ENCODE measurements around the gene GUK1.

Gene GUK1

DNA sequence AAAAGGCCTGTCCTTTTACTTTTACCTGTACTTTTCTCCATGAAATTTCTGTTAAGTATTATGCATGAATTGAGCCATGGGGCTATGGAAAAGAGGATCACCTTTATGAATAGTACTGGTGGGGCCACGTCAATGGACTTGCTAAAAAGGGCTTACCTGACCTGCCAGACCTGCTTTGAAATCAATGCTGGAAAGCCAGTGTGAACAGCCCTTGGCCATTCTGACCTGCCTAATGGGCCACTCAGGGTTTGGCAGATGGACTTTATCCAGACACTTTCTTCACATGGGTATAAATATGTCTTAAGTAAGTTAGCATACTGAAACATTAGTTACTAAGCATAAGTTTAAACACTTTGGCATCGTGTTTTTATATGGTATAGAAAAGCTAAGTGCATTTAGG, 8.3 kb upstream of the GUK1 start:
- no peak for DNase-seq (ENCODE audit: low spot score)

DNA sequence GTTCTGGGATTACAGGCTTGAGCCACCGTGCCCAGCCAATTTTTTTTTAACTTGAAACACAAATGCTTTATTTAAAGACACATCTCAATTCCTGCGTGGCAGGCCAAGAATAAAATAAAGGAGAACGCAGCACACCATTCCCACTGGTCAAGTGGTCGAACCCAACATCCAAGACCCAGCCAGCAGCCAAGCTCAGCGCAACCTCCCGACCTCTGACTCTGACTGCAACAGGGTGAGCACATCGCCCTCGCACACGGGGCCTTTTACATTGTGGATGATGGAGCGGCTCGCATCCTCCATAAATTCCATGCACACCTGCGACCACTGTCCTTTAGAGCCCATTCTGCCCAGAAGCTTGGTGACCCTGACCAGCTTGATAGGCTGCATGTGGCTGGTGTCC, 5.5 kb upstream of the GUK1 start:
- DNase-seq (ENCODE audit: low spot score): no peak

DNA sequence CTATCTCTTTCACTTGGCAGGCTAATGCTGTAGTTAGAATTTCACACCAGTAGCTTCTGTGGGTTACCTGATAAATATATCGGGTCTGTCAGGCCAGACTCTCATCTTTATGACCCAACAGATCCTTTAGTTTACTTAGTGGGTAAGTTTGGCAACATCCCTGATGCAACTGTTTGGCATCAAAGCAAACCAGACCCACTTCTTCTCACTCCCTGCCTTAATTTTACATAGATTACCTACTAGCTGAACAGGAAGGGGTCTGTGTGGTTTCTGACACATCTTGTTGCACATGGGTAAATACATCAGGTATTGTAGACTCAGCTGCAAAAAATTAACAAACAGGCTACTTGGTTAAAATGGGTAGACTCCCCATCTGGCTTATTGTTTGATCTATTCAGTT, 3.2 kb upstream of the GUK1 start:
- DNase-seq (ENCODE audit: low spot score): no peak

DNA sequence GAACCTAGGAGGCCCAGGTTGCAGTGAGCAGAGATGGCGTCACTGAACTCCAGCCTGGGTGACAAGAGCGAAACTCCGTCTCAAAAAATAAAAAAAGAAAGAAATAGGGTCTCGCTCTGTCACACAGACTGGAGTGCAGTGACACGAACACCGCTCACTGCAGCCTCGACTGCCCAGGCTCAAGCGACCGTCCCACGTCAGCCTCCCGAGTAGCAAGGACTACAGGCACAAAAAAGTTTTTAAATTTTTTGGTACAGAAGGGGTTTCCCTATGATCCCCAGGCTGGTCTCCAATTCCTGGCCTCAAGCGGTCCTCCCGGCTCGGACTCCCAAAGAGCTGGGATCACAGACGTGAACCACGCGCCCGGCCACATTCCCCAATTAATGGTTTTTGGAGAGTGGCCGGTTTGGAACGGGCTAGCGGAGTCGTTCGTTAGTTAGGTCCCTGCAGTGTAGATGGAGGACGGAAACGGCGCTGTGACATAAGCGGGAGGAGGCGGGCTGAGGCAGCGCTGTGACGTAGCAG, 611 bp upstream of the GUK1 start:
- DNase-seq (ENCODE audit: low spot score): no peak

DNA sequence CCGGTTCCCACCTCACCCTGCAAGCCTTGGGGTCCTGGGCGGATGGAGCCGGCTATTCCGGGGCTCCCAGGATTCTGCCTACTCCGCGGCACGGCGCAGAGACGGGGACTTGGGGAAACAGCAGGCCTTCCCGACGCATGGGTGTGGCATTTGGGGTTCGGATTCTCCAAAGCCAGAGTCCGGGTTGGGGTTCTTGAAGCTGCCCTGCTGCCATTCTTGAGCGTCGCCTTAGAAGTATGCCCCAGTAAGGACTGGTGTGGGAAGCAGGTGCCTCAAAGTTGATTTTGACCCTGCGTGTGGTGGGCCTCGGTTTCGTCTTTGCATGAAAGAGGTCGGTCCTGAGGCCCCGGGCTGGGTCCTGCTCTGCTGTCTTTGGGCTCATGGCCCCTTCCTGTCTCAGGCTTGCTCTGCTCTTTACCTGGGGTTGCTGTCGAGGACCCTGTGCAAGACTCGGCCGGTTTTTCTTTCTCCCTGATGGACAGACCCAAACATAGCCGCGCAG, 696 bp downstream of the GUK1 start:
- DNase-seq (ENCODE audit: low spot score): no peak

DNA sequence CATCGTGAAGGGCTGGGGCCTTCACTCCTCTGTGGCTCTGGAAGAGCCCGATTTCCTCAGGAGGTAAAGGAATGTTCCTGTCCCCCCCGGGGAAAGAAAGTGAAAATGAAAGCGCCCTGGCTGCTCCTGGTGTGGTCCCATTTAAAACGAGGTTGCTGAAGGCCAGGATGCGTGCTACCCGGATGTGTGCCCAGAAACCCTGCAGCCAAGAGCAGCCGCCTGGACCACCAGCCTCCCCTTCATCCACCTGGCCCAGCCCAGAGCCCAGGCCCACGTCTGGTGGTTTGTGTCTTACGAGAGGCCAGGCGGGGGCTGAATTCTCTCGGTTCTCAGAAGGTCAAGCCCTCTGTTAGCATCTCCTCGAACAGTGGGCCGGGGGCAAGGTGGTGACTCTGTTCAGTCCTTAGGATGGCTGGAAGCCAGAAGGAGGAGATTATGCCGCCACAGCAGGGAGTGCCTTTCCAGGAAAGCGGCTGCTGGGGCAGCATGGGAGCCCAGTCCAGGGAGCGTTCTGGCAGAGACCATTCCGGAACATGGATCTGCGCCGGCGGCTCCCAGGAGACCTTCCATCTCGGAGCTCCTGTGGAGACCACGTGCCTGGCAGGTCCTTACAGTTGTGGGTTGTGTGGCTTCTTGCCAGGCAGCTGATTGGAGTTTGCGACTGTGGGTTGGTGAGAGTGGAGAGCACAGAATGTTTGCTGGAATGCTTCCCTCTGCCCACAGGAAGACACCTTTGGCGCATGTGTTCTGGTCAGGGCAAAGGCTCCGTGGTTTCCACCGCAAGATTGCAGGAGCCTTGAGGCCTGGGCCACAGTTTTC, 1.4 kb downstream of the GUK1 start:
- DNase-seq (ENCODE audit: low spot score): peak; percentile 83

DNA sequence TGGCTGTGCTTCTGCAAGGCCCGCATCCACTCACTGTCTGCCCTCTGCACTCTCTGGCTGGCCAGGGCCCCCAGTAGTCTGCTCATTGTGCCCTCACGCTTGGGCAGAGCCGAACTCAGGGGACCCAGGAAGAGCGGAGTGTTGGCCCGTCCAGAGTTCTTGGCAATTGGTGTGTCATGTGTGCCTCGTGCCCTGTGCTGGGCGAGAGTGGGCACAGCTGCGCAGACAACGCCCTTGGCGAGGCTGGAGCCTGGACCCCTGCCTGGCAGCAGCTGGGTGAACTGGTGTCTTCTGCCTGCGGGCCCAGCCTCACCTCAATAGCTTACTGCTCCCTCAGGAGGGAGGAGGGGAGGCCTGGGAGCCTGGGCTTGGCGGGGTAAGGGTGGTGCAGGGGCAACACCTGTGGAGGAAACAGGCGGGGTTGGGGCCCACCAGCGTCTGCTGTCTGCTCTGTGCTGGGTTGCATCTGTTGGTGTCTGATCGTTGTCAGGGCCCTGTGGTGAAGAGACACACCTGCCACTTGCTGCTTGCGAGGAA, 2.1 kb downstream of the GUK1 start:
- DNase-seq (ENCODE audit: low spot score): no peak

DNA sequence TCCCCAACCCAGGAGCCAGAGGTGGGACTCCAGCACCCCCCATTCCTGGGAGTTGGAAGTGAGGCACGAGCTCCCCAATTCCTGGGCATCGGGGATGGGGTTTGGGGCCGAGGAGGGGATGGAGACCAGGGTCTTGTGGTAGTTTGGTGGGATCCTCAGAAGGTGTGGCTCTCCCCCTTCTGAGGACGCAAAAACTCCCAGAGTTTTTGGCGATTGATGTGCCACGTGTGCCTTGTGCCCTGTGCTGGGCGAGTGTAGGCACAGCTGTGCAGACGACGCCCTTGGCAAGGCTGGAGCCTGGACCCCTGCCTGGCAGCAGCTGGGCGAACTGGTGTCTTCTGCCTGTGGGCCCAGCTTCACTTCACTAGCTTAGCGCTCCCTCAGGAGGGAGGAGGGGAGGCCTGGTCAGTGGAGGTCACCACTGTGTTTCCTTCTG, 2.6 kb downstream of the GUK1 start:
- no peak for DNase-seq (ENCODE audit: low spot score)

DNA sequence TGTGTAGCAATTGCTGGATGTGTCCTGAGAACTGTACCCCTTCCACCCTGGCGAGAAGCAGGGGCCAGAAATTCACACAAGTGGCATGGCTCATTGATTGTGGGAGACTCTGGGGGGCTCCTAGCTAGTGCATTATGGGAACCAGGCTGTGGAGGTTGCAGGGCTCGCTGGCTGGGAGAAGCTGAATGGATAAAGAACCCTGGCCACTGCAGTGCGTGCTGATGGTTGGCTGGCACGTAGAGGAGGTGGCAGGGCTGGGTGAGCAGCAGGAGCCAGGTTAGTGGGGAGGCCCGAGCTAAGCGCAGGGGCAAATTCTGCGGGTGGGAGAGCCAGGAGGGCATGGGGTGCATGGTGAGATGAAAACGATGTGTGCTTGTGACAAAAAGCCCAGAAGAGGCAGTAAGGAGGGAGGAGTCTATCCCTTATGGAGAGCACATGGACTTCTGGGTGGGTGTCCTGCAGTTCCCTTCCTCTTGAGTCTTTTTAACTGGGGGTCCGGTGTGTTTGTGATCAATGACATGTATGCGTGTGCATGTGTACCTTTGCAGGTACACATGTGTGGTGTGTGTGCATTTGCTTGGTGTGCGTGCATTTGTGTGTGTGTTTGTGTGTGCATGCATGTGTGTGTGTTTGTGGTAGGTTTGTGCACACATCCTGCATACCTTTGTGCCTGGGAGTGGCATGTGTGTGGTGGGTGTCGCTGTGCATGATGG, 3.6 kb downstream of the GUK1 start:
- DNase-seq (ENCODE audit: low spot score): no peak

DNA sequence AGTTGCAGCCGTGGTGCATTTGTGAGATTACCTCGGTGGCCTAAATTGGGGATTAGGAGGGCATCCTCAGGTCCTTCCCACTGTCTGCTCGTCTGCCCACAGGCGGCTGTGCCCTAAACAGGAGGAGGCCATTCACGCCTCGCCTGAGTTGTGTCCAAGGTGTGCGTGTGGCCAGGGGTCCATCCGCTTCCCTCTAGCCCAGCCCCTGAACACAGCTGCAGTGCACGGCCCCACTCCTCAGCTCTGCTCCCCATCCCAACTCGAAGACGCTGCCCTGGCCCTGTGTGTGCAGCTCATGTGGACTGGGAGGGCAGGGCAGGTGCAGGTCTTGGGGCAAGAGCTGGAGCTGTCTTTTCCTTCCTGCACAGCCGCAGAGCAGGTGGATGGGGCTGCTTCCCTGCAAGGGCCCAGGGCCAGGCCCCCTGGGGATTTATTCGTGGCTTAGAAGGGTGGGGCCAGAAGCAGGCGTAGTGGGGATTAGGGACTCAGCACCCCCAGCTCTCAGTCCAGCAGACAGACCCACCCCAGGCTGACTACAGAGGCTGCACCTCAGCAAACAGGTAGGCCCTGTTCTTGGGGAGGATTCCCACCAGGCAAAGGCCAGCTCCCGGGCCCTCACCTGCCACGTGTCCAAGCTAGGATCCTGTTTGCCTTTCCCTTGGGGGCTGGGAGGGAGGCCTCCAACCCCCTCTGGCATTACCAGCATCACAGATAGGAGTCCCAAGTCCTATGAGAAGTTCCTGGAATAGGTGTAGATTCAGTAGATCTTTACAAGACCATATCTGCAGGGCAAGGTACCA, 4.3 kb downstream of the GUK1 start:
- DNase-seq (ENCODE audit: low spot score): no peak

DNA sequence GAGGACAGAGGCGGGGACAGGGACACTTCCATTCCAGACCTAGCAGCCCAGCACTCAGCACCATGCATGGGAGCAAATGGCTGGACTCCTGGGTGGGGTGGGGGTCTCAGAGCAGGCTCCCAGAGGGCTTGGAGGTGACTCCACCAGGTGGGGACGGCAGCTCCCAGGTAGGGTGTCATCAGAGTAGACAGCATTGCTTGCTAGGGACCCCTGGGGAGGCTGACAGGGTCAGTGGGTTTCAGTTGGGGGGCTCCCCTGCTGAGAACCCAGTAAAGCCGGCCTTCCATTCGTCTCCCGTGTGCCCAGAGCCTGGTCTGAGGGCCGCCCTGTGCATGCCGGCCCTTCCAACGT, 4.9 kb downstream of the GUK1 start:
- no peak for DNase-seq (ENCODE audit: low spot score)

DNA sequence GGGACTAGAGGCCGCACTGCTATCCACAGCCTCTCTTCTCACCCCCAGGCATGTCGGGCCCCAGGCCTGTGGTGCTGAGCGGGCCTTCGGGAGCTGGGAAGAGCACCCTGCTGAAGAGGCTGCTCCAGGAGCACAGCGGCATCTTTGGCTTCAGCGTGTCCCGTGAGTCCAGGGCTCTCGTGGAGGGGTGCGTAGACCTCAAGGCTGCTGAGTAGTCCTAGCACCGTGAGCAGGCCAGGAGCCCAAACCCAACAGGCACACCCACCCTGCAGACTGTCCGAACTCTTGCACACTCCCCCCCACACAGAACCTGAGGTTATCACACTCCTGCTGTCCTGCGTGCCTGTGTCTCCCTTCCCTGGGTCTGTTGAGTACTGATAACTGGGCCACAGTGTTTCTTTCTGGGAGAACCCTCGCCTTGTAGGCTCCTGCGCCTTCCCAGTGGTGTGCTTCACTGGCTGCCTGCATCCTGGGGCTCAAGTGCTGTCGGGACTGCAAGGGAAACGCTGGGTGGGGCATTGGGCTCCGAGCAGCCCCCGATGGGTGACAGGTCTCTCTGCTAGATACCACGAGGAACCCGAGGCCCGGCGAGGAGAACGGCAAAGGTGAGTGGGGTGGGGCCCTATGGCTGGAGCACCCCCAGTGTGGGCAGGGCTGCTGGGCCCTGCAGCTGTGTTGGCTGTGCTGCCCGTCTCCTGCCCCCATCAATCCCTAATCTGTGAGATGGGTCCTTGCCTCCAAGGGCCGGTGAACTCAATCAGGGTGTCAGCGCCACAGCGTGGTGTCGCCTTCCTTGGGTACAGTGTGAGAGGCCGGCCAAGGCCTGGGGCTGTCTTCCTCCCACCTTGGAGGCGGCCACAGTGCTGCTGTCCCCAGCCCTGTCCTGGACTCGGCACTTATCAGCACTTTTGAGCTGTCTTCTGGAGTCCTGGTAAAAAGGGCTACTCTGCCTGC, 5.7 kb downstream of the GUK1 start:
- no peak for DNase-seq (ENCODE audit: low spot score)

DNA sequence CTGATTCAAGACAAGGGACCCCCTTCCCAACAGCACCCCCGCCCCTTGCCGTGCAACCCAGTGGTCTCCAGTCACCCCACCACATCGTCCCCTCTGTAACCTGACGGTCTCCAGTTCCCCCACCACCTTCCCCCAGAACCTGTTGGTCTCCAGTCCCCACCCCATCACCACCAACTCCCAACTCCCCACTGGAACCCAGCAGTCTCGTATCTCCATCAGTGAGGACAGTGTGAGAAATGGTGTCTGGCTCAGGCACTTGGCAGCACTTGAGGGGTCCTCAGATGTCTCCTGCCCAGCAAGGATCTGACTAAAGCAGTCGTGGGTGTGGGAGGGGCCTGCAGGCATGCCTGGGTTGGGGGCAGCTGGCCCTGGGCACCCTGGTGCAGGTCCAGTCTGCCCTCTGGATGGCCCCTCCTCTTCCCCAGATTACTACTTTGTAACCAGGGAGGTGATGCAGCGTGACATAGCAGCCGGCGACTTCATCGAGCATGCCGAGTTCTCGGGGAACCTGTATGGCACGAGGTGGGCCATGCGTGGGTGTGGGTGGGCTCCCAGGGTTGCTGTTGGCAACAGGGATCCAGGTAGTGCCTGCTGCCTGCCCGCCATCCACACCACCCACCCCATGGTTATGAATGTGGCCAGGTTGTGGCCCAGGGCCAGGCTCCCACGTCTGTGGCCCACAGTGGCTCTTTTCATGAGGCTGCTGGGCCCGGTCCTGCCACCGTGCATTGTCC, 6.5 kb downstream of the GUK1 start:
- no peak for DNase-seq (ENCODE audit: low spot score)

DNA sequence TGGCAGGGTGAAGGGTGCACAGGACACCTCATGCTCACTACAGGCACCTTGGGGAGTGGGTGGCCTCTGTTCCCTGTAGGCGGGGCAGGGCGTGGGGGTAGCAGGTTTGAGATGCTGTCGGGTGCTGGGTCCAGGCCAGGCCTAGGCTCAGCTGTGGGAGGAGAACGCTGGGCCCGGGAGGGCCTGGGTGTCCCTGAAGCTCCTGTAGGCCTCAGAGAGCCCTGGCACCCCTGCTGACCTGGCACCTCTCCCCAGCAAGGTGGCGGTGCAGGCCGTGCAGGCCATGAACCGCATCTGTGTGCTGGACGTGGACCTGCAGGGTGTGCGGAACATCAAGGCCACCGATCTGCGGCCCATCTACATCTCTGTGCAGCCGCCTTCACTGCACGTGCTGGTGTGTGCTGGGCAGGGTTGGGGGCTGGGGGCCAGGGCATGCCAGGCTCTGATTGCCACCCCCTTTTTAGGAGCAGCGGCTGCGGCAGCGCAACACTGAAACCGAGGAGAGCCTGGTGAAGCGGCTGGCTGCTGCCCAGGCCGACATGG, 7.1 kb downstream of the GUK1 start:
- no peak for DNase-seq (ENCODE audit: low spot score)

DNA sequence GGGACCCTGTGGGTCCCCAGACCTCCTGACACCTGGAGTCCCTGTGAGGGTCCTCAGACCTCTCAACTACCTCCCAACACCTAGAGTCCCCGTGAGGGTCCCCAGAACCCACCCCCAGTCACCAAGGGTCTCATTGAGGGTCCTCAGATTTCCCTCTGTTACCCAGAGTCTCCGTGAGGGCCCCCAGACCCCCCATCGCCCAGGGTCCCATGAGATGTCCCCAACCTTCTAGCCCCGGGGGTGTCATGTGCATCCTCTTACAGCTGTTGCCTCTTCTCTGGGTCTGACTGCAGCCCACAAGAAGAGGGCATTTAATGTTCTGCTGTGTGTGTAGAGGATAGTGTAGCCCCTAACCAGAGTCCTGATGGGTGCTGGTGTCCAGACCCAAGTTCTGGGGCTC, 7.7 kb downstream of the GUK1 start:
- DNase-seq (ENCODE audit: low spot score): no peak

DNA sequence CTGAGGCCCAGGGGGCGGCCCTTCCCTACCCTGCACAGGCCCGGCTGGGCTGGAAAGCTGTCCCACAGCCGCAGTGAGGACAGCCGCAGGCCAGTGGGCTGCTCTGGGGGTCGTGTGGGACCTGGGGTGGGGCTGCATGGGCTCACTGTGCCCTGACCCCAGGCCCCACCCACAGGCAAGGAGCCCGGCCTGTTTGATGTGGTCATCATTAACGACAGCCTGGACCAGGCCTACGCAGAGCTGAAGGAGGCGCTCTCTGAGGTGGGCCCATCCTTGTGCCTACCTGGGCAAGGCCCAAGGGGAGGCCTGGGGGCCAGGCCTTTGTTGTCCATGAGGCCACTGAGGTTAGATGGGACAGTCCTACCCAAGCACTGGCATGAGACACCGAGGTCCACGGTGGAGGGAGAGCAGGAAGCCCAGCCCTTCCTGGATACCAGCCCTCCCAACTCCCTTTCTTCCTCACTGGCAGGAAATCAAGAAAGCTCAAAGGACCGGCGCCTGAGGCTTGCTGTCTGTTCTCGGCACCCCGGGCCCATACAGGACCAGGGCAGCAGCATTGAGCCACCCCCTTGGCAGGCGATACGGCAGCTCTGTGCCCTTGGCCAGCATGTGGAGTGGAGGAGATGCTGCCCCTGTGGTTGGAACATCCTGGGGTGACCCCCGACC, 8.2 kb downstream of the GUK1 start:
- DNase-seq (ENCODE audit: low spot score): no peak

DNA sequence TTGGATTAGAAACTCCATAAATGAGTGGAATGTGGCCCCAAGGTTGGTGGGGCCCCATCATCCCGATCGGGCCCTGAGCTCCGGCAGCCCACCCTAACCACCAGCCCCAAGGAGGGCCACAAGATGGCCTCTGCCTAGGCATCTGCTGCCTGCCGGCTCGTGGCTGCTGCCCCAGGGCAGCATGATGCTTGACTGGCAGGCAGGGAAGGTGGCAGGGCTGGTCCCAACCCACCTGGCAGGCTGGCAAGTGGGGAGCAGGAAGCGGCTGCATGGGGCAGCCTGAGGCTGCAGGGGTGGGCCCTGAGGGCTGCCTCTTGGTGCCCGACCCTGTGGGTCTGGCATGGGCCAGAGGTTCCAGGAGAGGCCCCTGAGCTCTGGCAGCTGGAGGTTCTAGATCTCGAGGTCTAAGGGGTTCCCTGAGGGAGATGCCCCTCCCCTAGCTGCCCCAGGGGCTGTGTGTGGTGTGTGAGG, 8.9 kb downstream of the GUK1 start:
- no peak for DNase-seq (ENCODE audit: low spot score)

DNA sequence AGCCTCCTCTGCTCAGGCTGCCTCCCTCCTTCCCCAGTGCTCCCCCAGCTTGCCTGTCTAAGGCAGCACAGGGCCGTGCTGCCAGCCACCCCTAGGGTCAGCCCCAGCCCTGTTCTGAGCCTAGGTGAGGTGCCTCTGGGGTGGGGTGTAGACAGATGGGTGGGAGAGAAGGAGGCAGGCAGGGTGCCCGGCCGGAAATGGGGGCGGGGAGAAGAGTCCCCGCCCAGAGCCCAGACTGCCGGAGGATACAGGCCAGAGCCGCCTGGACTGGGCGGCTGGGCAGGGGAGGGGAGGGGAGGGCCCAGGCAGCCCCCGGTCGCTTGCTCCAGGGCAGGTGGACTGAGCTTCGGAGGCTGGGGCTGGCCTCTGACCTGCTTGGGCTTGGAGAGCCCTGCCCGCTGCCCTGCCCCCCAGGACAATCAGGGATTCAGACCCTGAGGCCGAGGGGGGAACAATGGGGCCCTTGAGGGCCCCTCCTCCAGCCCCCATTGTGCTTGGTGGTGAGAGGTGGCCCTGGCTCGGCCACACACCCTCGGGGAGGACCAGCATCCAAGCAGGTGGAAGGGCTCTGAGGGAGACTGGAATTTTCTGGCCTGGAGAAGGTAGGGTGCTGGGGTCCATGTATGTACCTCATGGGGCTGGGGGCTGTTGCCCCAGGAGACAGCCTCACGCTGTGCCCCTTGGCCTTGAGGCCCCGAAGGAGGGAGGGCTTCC, 9.5 kb downstream of the GUK1 start, which contains the start of gene GJC2:
Gene GJC2, plus strand, starts transcription at position 525 of the 714 bp plus-strand sequence. CDS start 7,829 bp downstream, outside the sequence.
- DNase-seq (ENCODE audit: low spot score): no peak

DNA sequence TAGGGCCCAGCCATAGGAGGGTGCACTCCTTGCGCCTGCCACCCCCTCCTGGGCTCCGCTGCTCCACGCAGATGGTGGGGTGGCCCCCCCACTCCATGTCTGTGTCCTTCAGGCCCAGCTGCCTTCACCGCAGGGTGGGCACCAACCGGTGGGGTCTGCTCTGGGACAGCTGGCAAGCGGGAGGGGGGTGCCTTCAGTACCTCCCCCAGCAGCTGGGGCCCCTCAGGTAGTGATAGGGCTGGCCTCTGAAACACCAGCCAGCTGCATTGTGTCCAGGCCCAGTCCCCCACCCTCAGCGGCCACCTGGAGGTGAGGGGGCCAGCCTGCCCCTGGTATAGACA, 10.0 kb downstream of the GUK1 start:
- DNase-seq (ENCODE audit: low spot score): no peak

All from SW480 (cell line).